ENCODE measurements around the gene MYO10.

Gene MYO10

DNA sequence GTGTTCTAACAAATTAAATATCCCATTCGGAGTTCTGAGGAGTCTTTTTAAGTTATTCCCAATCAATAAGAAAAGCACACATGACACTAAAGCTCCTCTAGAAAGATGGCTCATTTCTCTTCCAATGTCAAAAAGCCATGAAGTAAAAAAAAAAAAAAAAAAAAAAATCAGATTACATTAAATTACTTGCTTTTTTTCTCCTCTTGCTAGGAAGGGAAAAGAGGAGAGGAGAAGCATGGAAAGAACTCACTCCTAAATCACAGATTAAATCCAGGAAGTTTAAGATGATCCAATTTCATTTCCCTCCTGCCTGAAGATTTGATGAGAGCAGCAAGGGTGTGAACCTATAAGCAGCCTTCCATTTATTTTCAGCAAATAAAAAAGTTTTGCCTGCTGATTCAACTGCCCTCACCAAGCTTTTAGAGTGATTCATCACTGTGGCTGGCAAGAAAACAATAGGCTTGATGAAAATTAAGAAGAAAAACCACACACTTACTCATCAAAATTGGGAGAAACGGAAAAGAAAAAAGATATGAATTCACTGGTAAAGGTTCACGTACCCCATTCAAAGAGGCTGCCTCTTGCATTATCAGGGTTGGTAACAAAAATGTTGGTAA lies 19.7 kb downstream of the MYO10 start:
- DNase-seq (ENCODE audit: low spot score) = no peak
- no peak overlapping the region for H3K27ac ChIP-seq
- TF ChIP-seq CTCF (IDR thresholded peaks at IDR 0.05) = no peak
- H3K4me3 ChIP-seq = no peak overlapping the region

DNA sequence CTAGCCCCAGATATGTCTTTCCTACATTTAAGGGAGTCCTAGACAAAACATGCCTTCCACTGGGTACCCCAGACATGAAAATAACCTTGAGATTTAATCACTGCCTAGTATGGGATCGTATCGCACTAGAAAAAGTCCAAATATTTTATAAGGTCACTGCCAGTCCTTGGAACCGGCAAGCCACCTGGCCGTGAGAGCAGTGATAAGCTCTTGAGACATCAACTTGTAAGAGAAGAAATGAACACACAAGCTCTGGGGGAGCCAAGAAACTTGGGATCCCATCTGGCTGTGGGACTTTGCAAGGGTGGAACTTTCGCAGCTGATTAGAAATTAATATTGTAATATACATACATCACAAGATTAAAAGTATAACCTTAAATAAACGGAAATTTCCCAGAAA lies 21.5 kb downstream of the MYO10 start:
- Histone ChIP-seq H3K4me3 (no peak overlapping the region), H3K27ac (no peak overlapping the region)

GRCh38 chr5:16914108-16914435 lies 22.0 kb downstream of the MYO10 start:
- TF ChIP-seq CTCF (IDR thresholded peaks at IDR 0.05) = no peak
- no peak for DNase-seq (ENCODE audit: low spot score)
- H3K27ac ChIP-seq = no peak overlapping the region
- no peak overlapping the region for H3K4me3 ChIP-seq

More for the DNA sequence above, 21.5 kb downstream of the MYO10 start:
- no peak for TF ChIP-seq CTCF (IDR thresholded peaks at IDR 0.05)
- no peak for DNase-seq (ENCODE audit: low spot score)

- Histone ChIP-seq H3K4me3 (no peak overlapping the region), H3K27ac (no peak overlapping the region)
- DNase-seq (ENCODE audit: low spot score) = no peak
- no peak for TF ChIP-seq CTCF (IDR thresholded peaks at IDR 0.05)
Observed at GRCh38 chr5:16913187-16914107, 22.6 kb downstream of the MYO10 start.

GRCh38 chr5:16912080-16912479 lies 24.0 kb downstream of the MYO10 start:
- no peak for TF ChIP-seq CTCF (IDR thresholded peaks at IDR 0.05)
- no peak overlapping the region for H3K27ac ChIP-seq
- no peak for DNase-seq (ENCODE audit: low spot score)
- no peak overlapping the region for H3K4me3 ChIP-seq

GRCh38 chr5:16909464-16909863 lies 26.6 kb downstream of the MYO10 start:
- DNase-seq (ENCODE audit: low spot score) = no peak
- TF ChIP-seq CTCF (IDR thresholded peaks at IDR 0.05) = no peak
- Histone ChIP-seq H3K4me3 (no peak overlapping the region), H3K27ac (no peak overlapping the region)

- H3K27ac ChIP-seq = no peak overlapping the region
- H3K4me3 ChIP-seq = no peak overlapping the region
- TF ChIP-seq CTCF (IDR thresholded peaks at IDR 0.05) = no peak
- DNase-seq (ENCODE audit: low spot score) = no peak
Observed at GRCh38 chr5:16907270-16907669, 28.8 kb downstream of the MYO10 start.
